Measurements from ENCODE around the gene RNASE1. TPM values are rescaled to one million over a fixed set of nuclear protein-coding genes. Genes with fewer than 3 reads are reported as not detected.

The RNASE1 gene
- total RNA-seq, 2 experiments from 2014 or later: not detected

GRCh38 chr14:20801726-20802125 lies 918 bp downstream of the RNASE1 start:
- intact Hi-C loops (cut with micrococcal nuclease): no loop called here
- Mint-ChIP-seq H3K27ac (no peak overlapping the region), H3K36me3 (ENCODE audit: low read depth) (no peaks in the 10 kb centered on the region), H3K9me3 (no peaks in the 10 kb centered on the region), H3K4me3 (no peak overlapping the region), H3K27me3 (ENCODE audit: low read depth) (no peaks in the 10 kb centered on the region), H3K4me1 (ENCODE audit: low read depth) (peaks cover 3% of the 10 kb centered on the region)
- DNase-seq: no peak
- CTCF ChIA-PET: no interaction called here

- H3K27me3 Mint-ChIP-seq (ENCODE audit: low read depth): no peaks in the 10 kb centered on the region
- peaks cover 3% of the 10 kb centered on the region for H3K4me1 Mint-ChIP-seq (ENCODE audit: low read depth)
- H3K4me3 Mint-ChIP-seq: no peak overlapping the region
- H3K9me3 Mint-ChIP-seq: no peaks in the 10 kb centered on the region
- DNase-seq: no peak
- CTCF ChIA-PET: interaction anchor here (0.6 kb wide), 1 partner anchor 322 kb away, joined by 3 read pairs; no protein-coding TSS in a partner anchor
- intact Hi-C loops (cut with micrococcal nuclease): no loop called here
- H3K27ac Mint-ChIP-seq: no peak overlapping the region
- H3K36me3 Mint-ChIP-seq (ENCODE audit: low read depth): no peaks in the 10 kb centered on the region
These were observed 2.6 kb downstream of the RNASE1 start for GRCh38 chr14:20799892-20800544.

- no peaks in the 10 kb centered on the region for H3K27me3 Mint-ChIP-seq (ENCODE audit: low read depth)
- no peaks in the 10 kb centered on the region for H3K36me3 Mint-ChIP-seq (ENCODE audit: low read depth)
- no peak overlapping the region for H3K27ac Mint-ChIP-seq
- CTCF ChIA-PET: interaction anchor here (0.6 kb wide), 1 partner anchor 322 kb away, joined by 3 read pairs; no protein-coding TSS in a partner anchor
- DNase-seq: no peak
- peaks cover 3% of the 10 kb centered on the region for H3K4me1 Mint-ChIP-seq (ENCODE audit: low read depth)
- no peaks in the 10 kb centered on the region for H3K9me3 Mint-ChIP-seq
- intact Hi-C loops (cut with micrococcal nuclease): no loop called here
- no peak overlapping the region for H3K4me3 Mint-ChIP-seq
These were observed 3.2 kb downstream of the RNASE1 start for GRCh38 chr14:20799456-20799891.

- Mint-ChIP-seq H3K4me3 (no peak overlapping the region), H3K4me1 (ENCODE audit: low read depth) (peaks cover 3% of the 10 kb centered on the region), H3K36me3 (ENCODE audit: low read depth) (no peaks in the 10 kb centered on the region), H3K27me3 (ENCODE audit: low read depth) (no peaks in the 10 kb centered on the region), H3K9me3 (no peaks in the 10 kb centered on the region), H3K27ac (no peak overlapping the region)
- CTCF ChIA-PET: interaction anchor here (1.1 kb wide), 1 partner anchor 101 kb away, joined by 4 read pairs; no protein-coding TSS in a partner anchor
- intact Hi-C loops (cut with micrococcal nuclease): no loop called here
- DNase-seq: no peak
These were observed 3.7 kb downstream of the RNASE1 start for GRCh38 chr14:20798932-20799331.

GRCh38 chr14:20798318-20798717 lies 4.3 kb downstream of the RNASE1 start:
- intact Hi-C loops (cut with micrococcal nuclease): no loop called here

GRCh38 chr14:20797164-20797563 lies 5.5 kb downstream of the RNASE1 start:
- H3K9me3 Mint-ChIP-seq: no peaks in the 10 kb centered on the region
- intact Hi-C loops (cut with micrococcal nuclease): no loop called here
- no peak overlapping the region for H3K4me3 Mint-ChIP-seq
- H3K27me3 Mint-ChIP-seq (ENCODE audit: low read depth): no peaks in the 10 kb centered on the region
- no peaks in the 10 kb centered on the region for H3K36me3 Mint-ChIP-seq (ENCODE audit: low read depth)
- H3K27ac Mint-ChIP-seq: no peak overlapping the region
- H3K4me1 Mint-ChIP-seq (ENCODE audit: low read depth): peaks cover 3% of the 10 kb centered on the region
- DNase-seq: no peak
- CTCF ChIA-PET: interaction anchor here (1.3 kb wide), 1 partner anchor 174 kb away, joined by 3 read pairs; no protein-coding TSS in a partner anchor

More at GRCh38 chr14:20798318-20798717, 4.3 kb downstream of the RNASE1 start:
- Mint-ChIP-seq H3K36me3 (ENCODE audit: low read depth) (no peaks in the 10 kb centered on the region), H3K4me3 (no peak overlapping the region), H3K27me3 (ENCODE audit: low read depth) (no peaks in the 10 kb centered on the region), H3K9me3 (no peaks in the 10 kb centered on the region), H3K4me1 (ENCODE audit: low read depth) (peaks cover 3% of the 10 kb centered on the region), H3K27ac (no peak overlapping the region)
- DNase-seq: no peak
- CTCF ChIA-PET: interaction anchor here (1.1 to 1.3 kb wide), 2 partner anchors 100 to 173 kb away, joined by 3 to 4 read pairs; no protein-coding TSS in a partner anchor

- CTCF ChIA-PET: interaction anchor here (0.8 kb wide), 1 partner anchor 104 kb away, joined by 3 read pairs; no protein-coding TSS in a partner anchor
- no peak for DNase-seq
- no peaks in the 10 kb centered on the region for H3K36me3 Mint-ChIP-seq (ENCODE audit: low read depth)
- intact Hi-C loops (cut with micrococcal nuclease): no loop called here
- no peaks in the 10 kb centered on the region for H3K9me3 Mint-ChIP-seq
- no peak overlapping the region for H3K27ac Mint-ChIP-seq
- H3K27me3 Mint-ChIP-seq (ENCODE audit: low read depth): no peaks in the 10 kb centered on the region
- H3K4me1 Mint-ChIP-seq (ENCODE audit: low read depth): peaks cover 2% of the 10 kb centered on the region
- H3K4me3 Mint-ChIP-seq: no peak overlapping the region
These were observed 7.8 kb downstream of the RNASE1 start for GRCh38 chr14:20794644-20795369.

GRCh38 chr14:20792556-20792955 lies 10.1 kb downstream of the RNASE1 start:
- CTCF ChIA-PET: no interaction called here
- intact Hi-C loops (cut with micrococcal nuclease): no loop called here
- no peaks in the 10 kb centered on the region for H3K4me1 Mint-ChIP-seq (ENCODE audit: low read depth)
- no peak overlapping the region for H3K4me3 Mint-ChIP-seq
- DNase-seq: no peak
- H3K27me3 Mint-ChIP-seq (ENCODE audit: low read depth): no peaks in the 10 kb centered on the region
- no peak overlapping the region for H3K27ac Mint-ChIP-seq
- H3K36me3 Mint-ChIP-seq (ENCODE audit: low read depth): no peaks in the 10 kb centered on the region
- H3K9me3 Mint-ChIP-seq: no peaks in the 10 kb centered on the region

- no peak for DNase-seq
- H3K27me3 Mint-ChIP-seq (ENCODE audit: low read depth): no peaks in the 10 kb centered on the region
- CTCF ChIA-PET: no interaction called here
- intact Hi-C loops (cut with micrococcal nuclease): no loop called here
- H3K27ac Mint-ChIP-seq: no peak overlapping the region
- no peaks in the 10 kb centered on the region for H3K4me1 Mint-ChIP-seq (ENCODE audit: low read depth)
- no peak overlapping the region for H3K4me3 Mint-ChIP-seq
- no peaks in the 10 kb centered on the region for H3K9me3 Mint-ChIP-seq
- H3K36me3 Mint-ChIP-seq (ENCODE audit: low read depth): no peaks in the 10 kb centered on the region
These were observed 11.0 kb downstream of the RNASE1 start for GRCh38 chr14:20791597-20791996.

GRCh38 chr14:20791187-20791586 lies 11.5 kb downstream of the RNASE1 start:
- no peak for DNase-seq
- Mint-ChIP-seq H3K36me3 (ENCODE audit: low read depth) (no peaks in the 10 kb centered on the region), H3K4me3 (no peak overlapping the region), H3K4me1 (ENCODE audit: low read depth) (no peaks in the 10 kb centered on the region), H3K9me3 (no peaks in the 10 kb centered on the region), H3K27ac (no peak overlapping the region), H3K27me3 (ENCODE audit: low read depth) (no peaks in the 10 kb centered on the region)
- intact Hi-C loops (cut with micrococcal nuclease): no loop called here
- CTCF ChIA-PET: no interaction called here

- no peak for DNase-seq
- intact Hi-C loops (cut with micrococcal nuclease): no loop called here
- Mint-ChIP-seq H3K27me3 (ENCODE audit: low read depth) (no peaks in the 10 kb centered on the region), H3K4me3 (no peak overlapping the region), H3K4me1 (ENCODE audit: low read depth) (no peaks in the 10 kb centered on the region), H3K36me3 (ENCODE audit: low read depth) (no peaks in the 10 kb centered on the region), H3K9me3 (no peaks in the 10 kb centered on the region), H3K27ac (no peak overlapping the region)
- CTCF ChIA-PET: no interaction called here
These were observed 12.1 kb downstream of the RNASE1 start for GRCh38 chr14:20790464-20791116.

- H3K27me3 Mint-ChIP-seq (ENCODE audit: low read depth): no peaks in the 10 kb centered on the region
- H3K9me3 Mint-ChIP-seq: no peaks in the 10 kb centered on the region
- CTCF ChIA-PET: no interaction called here
- intact Hi-C loops (cut with micrococcal nuclease): no loop called here
- H3K36me3 Mint-ChIP-seq (ENCODE audit: low read depth): no peaks in the 10 kb centered on the region
- no peak overlapping the region for H3K27ac Mint-ChIP-seq
- DNase-seq: no peak
- no peaks in the 10 kb centered on the region for H3K4me1 Mint-ChIP-seq (ENCODE audit: low read depth)
- H3K4me3 Mint-ChIP-seq: no peak overlapping the region
These were observed 13.3 kb downstream of the RNASE1 start for GRCh38 chr14:20789230-20789813.

Data from activated naive CD4-positive, alpha-beta T cell treated with anti-CD3 and anti-CD28 coated beads for 36 hours (primary cell).